Vagina (tissue), 2 donors: ENCODE results near the gene ATIC. TPM values are rescaled to one million over a fixed set of nuclear protein-coding genes. Genes with fewer than 3 reads are reported as not detected.
A peak's percentile ranks its signal among the peaks of the same experiment; 100 is the strongest.

Experiments used
- DNase-seq, 2 donors: peaks; one replicate each; pipeline ENCODE4 v3.0.0-alpha.2; 2017; ENCODE audit errors: extremely low spot score in 2 of 2
- H3K27ac ChIP-seq: fragments of 200-600 bp; sonication (generic); one replicate; pipeline ENCODE4 v1.5.1; 2019
- H3K27me3 ChIP-seq: fragments of 200-600 bp; sonication (generic); one replicate; pipeline ENCODE4 v1.5.1; 2019
- H3K36me3 ChIP-seq, 2 donors: fragments of 200-600 bp; sonication (generic); one replicate each; pipeline ENCODE4 v1.5.1; 2017 to 2019
- H3K4me1 ChIP-seq: fragments of 200-600 bp; sonication (generic); one replicate; pipeline ENCODE4 v1.5.1; 2019
- H3K4me3 ChIP-seq, 2 donors: fragments of 200-600 bp; sonication (generic); 1 replicate in 1 of 2; 2 replicates in 1 of 2; pipeline ENCODE4 v1.5.1; 2016 to 2019
- H3K9me3 ChIP-seq: fragments of 200-600 bp; sonication (generic); one replicate; pipeline ENCODE4 v1.5.1; 2019
- POLR2A ChIP-seq, 2 donors: fragments of 450-650 bp; IDR thresholded peaks; one replicate each; pipeline ENCODE4 v1.6.1; 2017; ENCODE audit warnings: antibody characterized with exemption in 2 of 2, mild to moderate bottlenecking in 2 of 2, moderate library complexity in 2 of 2
- POLR2AphosphoS5 ChIP-seq, 2 donors: sonication (generic); formaldehyde crosslinking; IDR thresholded peaks; one replicate each; pipeline ENCODE4 v1.9.0; 2017; ENCODE audit warnings: antibody characterized with exemption in 2 of 2, mild to moderate bottlenecking in 2 of 2, low read depth in 1 of 2; ENCODE audit not compliant: insufficient read depth in 1 of 2
- intact Hi-C: fragments of 100-400 bp; cut with DNase I; formaldehyde crosslinking; loops from one replicate; pipeline ENCODE4 v1.15.1; 2023
- total RNA-seq: library from RNA; depleted of rRNA; stranded (reverse); fragments of >200 nt; gene quantifications from one replicate; pipeline ENCODE4 v1.2.3, GENCODE V29; 2016
- TF ChIP-seq, protein P1 (sequence below), 3 experiments: fragments of 450-650 bp in 2 of 3; fragments of 200-600 bp in 1 of 3; sonication (generic) in 1 of 3; IDR thresholded peaks; one replicate each; pipeline ENCODE4 v1.5.1; 2017 to 2019; ENCODE audit warnings: antibody characterized with exemption in 3 of 3, mild to moderate bottlenecking in 2 of 3, moderate library complexity in 2 of 3

Gene ATIC
- total RNA-seq, 1 donor from 2014 or later = 75.6 TPM

DNA sequence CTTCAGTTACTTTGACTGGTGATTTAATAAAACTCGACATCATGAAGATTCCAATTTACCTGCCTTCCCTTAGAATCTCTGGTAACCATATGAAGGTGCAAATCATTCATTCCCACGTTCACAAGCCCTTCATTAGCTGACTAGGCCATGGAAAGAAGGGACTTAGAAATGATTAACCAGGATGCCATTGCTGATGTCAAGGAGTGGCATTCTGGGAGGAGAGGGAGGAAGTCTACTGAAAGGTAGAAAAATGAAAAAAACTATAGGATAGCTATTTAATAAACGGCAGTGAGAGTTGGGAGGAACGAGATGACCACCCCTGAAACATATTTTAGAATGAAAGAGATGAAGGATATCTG, 1.4 kb downstream of the ATIC start:
- Histone ChIP-seq H3K36me3 (no peaks in the 10 kb centered on the region), H3K27me3 (no peaks in the 10 kb centered on the region), H3K4me1 (peaks cover 20% of the 10 kb centered on the region), H3K27ac (peak overlapping the region; percentile 71), H3K4me3 (no peak overlapping the region), H3K9me3 (no peaks in the 10 kb centered on the region)
- no peak for DNase-seq
- intact Hi-C loops = no loop called here
- TF ChIP-seq POLR2AphosphoS5 (IDR thresholded peaks at IDR 0.05; ENCODE audit: insufficient read depth in 1 of 2, low read depth in 1 of 2) (no peak), POLR2A (IDR thresholded peaks at IDR 0.05) (no peak)
- TF ChIP-seq, protein P1, sequence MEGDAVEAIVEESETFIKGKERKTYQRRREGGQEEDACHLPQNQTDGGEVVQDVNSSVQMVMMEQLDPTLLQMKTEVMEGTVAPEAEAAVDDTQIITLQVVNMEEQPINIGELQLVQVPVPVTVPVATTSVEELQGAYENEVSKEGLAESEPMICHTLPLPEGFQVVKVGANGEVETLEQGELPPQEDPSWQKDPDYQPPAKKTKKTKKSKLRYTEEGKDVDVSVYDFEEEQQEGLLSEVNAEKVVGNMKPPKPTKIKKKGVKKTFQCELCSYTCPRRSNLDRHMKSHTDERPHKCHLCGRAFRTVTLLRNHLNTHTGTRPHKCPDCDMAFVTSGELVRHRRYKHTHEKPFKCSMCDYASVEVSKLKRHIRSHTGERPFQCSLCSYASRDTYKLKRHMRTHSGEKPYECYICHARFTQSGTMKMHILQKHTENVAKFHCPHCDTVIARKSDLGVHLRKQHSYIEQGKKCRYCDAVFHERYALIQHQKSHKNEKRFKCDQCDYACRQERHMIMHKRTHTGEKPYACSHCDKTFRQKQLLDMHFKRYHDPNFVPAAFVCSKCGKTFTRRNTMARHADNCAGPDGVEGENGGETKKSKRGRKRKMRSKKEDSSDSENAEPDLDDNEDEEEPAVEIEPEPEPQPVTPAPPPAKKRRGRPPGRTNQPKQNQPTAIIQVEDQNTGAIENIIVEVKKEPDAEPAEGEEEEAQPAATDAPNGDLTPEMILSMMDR (IDR thresholded peaks at IDR 0.05) = no peak

DNA sequence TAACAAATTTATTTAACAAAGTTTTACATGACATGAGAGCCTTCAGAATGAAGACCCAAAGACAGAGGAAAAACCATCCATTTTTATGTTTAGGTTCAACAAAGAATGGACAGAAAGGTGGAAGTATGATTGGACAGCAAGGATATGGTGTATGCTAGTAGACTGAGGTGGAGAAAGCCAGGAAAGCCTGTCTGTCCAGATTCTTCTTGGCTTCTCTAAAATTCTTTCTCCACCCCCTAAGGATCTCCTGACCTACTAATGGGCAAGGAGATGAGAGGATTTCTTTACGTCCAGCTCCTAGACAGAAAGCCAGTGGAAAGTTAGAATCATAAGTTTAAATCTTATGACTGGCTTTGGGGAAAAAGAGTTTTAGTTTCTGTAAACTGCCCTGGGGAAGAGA, 3.0 kb downstream of the ATIC start:
- H3K36me3 ChIP-seq = peaks cover 0 to 13% of the 10 kb centered on the region in 2 donors
- TF ChIP-seq POLR2AphosphoS5 (IDR thresholded peaks at IDR 0.05; ENCODE audit: insufficient read depth in 1 of 2, low read depth in 1 of 2) (no peak), POLR2A (IDR thresholded peaks at IDR 0.05) (no peak)
- TF ChIP-seq, protein P1 (IDR thresholded peaks at IDR 0.05) = no peak
- H3K4me1 ChIP-seq = peaks cover 20% of the 10 kb centered on the region
- intact Hi-C loops = no loop called here
- no peak for DNase-seq
- no peak overlapping the region for H3K27ac ChIP-seq
- no peak overlapping the region for H3K4me3 ChIP-seq
- H3K27me3 ChIP-seq = no peaks in the 10 kb centered on the region
- H3K9me3 ChIP-seq = no peaks in the 10 kb centered on the region

DNA sequence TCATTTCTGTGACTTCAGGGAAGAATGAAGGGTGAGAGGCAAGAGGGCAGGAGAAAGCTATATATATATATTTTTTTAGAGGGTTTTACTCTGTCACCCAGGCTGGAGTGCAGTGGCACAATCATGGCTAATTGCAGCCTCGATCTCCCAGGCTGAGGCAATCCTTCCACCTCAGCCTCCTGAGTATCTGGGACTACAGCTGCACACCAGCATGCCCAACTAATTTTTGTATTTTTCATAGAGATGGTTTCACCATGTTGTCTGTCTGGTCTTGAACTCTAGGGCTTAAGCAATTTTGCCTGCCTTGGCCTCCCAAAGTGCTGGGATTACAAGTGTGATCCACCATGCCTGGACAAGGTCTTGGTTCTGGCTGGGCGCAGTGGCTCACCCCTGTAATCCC, 3.4 kb downstream of the ATIC start:
- Histone ChIP-seq H3K4me3 (no peak overlapping the region), H3K4me1 (peaks cover 20% of the 10 kb centered on the region), H3K27ac (no peak overlapping the region), H3K27me3 (no peaks in the 10 kb centered on the region), H3K9me3 (no peaks in the 10 kb centered on the region), H3K36me3 (peaks cover 0 to 15% of the 10 kb centered on the region in 2 donors)
- intact Hi-C loops = no loop called here
- DNase-seq = no peak
- TF ChIP-seq POLR2A (IDR thresholded peaks at IDR 0.05) (no peak), POLR2AphosphoS5 (IDR thresholded peaks at IDR 0.05; ENCODE audit: insufficient read depth in 1 of 2, low read depth in 1 of 2) (no peak)
- TF ChIP-seq, protein P1 (IDR thresholded peaks at IDR 0.05) = no peak

DNA sequence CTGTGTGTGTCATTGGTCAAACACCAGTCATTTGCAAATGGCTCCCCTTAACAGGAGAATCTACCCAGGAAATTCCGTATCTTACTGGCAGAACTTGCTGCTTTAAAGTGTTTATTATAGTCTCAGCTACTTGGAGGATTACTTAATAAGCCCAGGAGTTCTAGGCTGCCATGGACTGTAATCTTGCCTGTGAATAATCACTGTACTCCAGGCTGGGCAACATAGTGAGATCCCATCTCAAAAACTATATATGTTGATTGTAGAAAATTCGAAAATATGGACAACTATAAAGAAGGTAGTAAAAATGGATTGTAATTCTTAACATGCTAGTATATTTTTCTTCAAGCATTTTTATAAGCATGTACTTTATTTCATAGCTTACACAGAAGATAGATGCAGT, 4.5 kb downstream of the ATIC start:
- Histone ChIP-seq H3K4me3 (no peak overlapping the region), H3K27me3 (no peaks in the 10 kb centered on the region), H3K36me3 (peaks cover 0 to 22% of the 10 kb centered on the region in 2 donors), H3K4me1 (peaks cover 16% of the 10 kb centered on the region), H3K27ac (no peak overlapping the region), H3K9me3 (no peaks in the 10 kb centered on the region)
- TF ChIP-seq POLR2AphosphoS5 (IDR thresholded peaks at IDR 0.05; ENCODE audit: insufficient read depth in 1 of 2, low read depth in 1 of 2) (no peak), POLR2A (IDR thresholded peaks at IDR 0.05) (no peak)
- TF ChIP-seq, protein P1 (IDR thresholded peaks at IDR 0.05) = no peak
- DNase-seq = no peak
- intact Hi-C loops = no loop called here

DNA sequence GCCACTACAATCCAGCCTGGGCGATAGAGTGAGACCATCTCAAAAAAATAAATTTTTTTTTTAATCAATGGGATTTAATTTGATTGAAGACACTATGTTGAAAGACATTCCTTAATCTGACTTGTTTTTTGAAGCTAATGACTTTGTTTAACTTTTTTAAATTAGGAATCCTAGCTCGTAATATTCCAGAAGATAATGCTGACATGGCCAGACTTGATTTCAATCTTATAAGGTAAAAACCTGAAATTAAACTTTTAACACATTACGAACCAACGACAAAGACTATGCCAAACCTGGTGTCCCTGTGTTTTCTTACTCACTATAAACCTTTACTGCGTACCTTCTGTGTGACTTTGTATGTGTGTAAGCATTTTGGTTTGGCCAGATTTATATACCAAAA, 7.6 kb downstream of the ATIC start:
- Histone ChIP-seq H3K4me1 (peaks cover 5% of the 10 kb centered on the region), H3K27me3 (no peaks in the 10 kb centered on the region), H3K36me3 (peaks cover 0 to 23% of the 10 kb centered on the region in 2 donors), H3K9me3 (no peaks in the 10 kb centered on the region), H3K27ac (no peak overlapping the region), H3K4me3 (no peak overlapping the region)
- intact Hi-C loops = no loop called here
- DNase-seq = no peak
- TF ChIP-seq, protein P1 (IDR thresholded peaks at IDR 0.05) = no peak
- no peak for TF ChIP-seq POLR2AphosphoS5 (IDR thresholded peaks at IDR 0.05; ENCODE audit: insufficient read depth in 1 of 2, low read depth in 1 of 2)
- TF ChIP-seq POLR2A (IDR thresholded peaks at IDR 0.05) = no peak
